PC-9 (cell line): ENCODE measurements around the gene MINDY4.

Experiments
- EZH2 ChIP-seq: fragments of 200-600 bp; sonication (generic); IDR thresholded peaks from 2 replicates; pipeline ENCODE4 v1.8.0; 2017; ENCODE audit warnings: antibody characterized with exemption, low read depth
- TF ChIP-seq, protein P1 (sequence below): fragments of 200-600 bp; sonication (generic); conservative IDR thresholded peaks from 2 replicates; pipeline ENCODE4 v1.6.1; 2017; ENCODE audit warnings: mixed run types, antibody characterized with exemption, mild to moderate bottlenecking, moderate library complexity

DNA sequence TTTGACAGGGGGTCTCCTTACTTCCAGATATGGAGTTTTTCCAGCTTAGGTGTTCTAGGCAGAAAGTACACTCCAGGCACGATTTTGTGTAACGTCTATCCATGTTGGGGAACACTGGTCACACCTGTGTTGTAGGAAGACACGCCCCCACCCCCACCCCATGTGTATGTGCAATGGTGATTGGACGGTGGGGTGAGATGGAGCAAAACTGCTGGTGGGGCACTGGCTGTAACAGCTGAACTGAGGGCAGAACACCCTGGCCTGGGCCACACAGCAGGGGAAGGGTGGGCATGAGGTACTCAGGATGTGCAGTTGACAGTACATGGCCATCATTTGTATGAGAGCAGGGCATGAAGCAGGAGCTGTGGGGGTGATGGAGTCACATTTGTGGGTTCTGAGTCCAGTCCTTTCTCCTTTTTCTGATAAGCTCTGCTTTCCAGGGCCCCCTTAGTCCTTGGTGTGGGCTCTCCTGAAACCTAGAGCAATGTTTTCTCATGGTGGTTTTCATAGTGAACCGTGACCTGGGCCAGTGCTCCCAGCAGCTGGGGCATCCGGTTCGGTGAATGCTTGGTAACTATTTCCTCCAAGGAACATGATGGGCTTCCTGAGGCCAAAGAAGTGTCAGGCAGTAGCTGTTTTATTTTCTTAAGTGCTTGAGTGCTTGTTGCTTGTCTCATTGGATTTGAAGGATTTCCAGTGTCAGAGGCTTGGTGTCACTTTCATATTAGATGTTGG is 77.1 kb downstream of the MINDY4 start:
- TF ChIP-seq EZH2: no peak
- TF ChIP-seq, protein P1, sequence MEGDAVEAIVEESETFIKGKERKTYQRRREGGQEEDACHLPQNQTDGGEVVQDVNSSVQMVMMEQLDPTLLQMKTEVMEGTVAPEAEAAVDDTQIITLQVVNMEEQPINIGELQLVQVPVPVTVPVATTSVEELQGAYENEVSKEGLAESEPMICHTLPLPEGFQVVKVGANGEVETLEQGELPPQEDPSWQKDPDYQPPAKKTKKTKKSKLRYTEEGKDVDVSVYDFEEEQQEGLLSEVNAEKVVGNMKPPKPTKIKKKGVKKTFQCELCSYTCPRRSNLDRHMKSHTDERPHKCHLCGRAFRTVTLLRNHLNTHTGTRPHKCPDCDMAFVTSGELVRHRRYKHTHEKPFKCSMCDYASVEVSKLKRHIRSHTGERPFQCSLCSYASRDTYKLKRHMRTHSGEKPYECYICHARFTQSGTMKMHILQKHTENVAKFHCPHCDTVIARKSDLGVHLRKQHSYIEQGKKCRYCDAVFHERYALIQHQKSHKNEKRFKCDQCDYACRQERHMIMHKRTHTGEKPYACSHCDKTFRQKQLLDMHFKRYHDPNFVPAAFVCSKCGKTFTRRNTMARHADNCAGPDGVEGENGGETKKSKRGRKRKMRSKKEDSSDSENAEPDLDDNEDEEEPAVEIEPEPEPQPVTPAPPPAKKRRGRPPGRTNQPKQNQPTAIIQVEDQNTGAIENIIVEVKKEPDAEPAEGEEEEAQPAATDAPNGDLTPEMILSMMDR: no peak
